Measurements from ENCODE around the gene BLVRA.

- TF ChIP-seq SIN3A (IDR thresholded peaks at IDR 0.05; ENCODE audit: low read depth) (no peak), EZH2phosphoT487 (IDR thresholded peaks at IDR 0.05; ENCODE audit: borderline replicate concordance) (no peak), ZNF274 (IDR thresholded peaks at IDR 0.05; ENCODE audit: low read depth, low read length) (no peak)
Observed at GRCh38 chr7:43799605-43800004, 41.1 kb downstream of the BLVRA start.

Measured in HCT116 (cell line).